Lung (tissue), 12 donors: Measurements from ENCODE around the gene ZKSCAN1. TPM values are rescaled to one million over a fixed set of nuclear protein-coding genes. Genes with fewer than 3 reads are reported as not detected.

ENCODE experiments used
- ATAC-seq: fragments of 200-7000 bp; cut with Tn5 transposase; one replicate; pipeline ENCODE4 v1.9.1; 2020; ENCODE audit warnings: moderate number of reproducible peaks; ENCODE audit not compliant: insufficient read depth, low FRiP score
- DNase-seq, 3 donors: peaks; one replicate each; pipeline ENCODE4 v3.0.0-alpha.2; 2013 to 2017
- H3K27ac ChIP-seq, 2 donors: one replicate each; pipeline ENCODE4 v1.5.1; 2013; ENCODE audit warnings: mild to moderate bottlenecking in 2 of 2, moderate library complexity in 2 of 2, control low read depth in 1 of 2, inconsistent platforms in 1 of 2, low read depth in 1 of 2, low read length in 1 of 2
- H3K27me3 ChIP-seq, 3 donors: one replicate each; pipeline ENCODE4 v1.5.1; 2013; ENCODE audit warnings: low read length in 2 of 3; ENCODE audit not compliant: control insufficient read depth in 3 of 3, insufficient read depth in 3 of 3
- H3K36me3 ChIP-seq, 4 donors: one replicate each; pipeline ENCODE4 v1.5.1; 2013; ENCODE audit warnings: low read length in 4 of 4, mild to moderate bottlenecking in 1 of 4, moderate library complexity in 1 of 4; ENCODE audit not compliant: control insufficient read depth in 4 of 4, insufficient read depth in 4 of 4
- H3K4me1 ChIP-seq, 5 donors: one replicate each; pipeline ENCODE4 v1.5.1; 2013; ENCODE audit warnings: low read length in 5 of 5, mild to moderate bottlenecking in 2 of 5, moderate library complexity in 1 of 5; ENCODE audit not compliant: control insufficient read depth in 5 of 5, insufficient read depth in 5 of 5
- H3K4me3 ChIP-seq: one replicate; pipeline ENCODE4 v1.5.1; 2013; ENCODE audit warnings: mild to moderate bottlenecking, control low read depth, moderate library complexity
- H3K9ac ChIP-seq, 2 donors: one replicate each; pipeline ENCODE4 v1.5.1; 2013; ENCODE audit warnings: low read length in 2 of 2, control low read depth in 1 of 2; ENCODE audit not compliant: insufficient read depth in 1 of 2
- H3K9me3 ChIP-seq, 4 donors: one replicate each; pipeline ENCODE4 v1.5.1; 2013; ENCODE audit warnings: low read length in 3 of 4, mild to moderate bottlenecking in 1 of 4, moderate library complexity in 1 of 4; ENCODE audit not compliant: control insufficient read depth in 4 of 4, insufficient read depth in 3 of 4
- CTCF ChIP-seq: IDR thresholded peaks from 2 replicates; pipeline ENCODE4 v1.5.1; 2012; ENCODE audit warnings: mild to moderate bottlenecking; ENCODE audit errors: control extremely low read depth, extremely low read depth
- WGBS, 2 donors: extraction: QIAGEN DNeasy Blood & Tissue Kit; methylation state at CpG; one replicate each; pipeline ENCODE4 v1.1.7; 2013; 5-methylcytosine and 5-hydroxymethylcytosine counted together
- polyA plus RNA-seq, 2 donors: library from polyadenylated mRNA; stranded (reverse); fragments of 200-250 nt; gene quantifications; one replicate each; pipeline ENCODE4 v1.2.1, GENCODE V29; 2013
- total RNA-seq, 2 donors: library from RNA; depleted of rRNA in 1 of 2; stranded (reverse); fragments of >200 nt in 1 of 2; gene quantifications; one replicate each; pipeline ENCODE4 v1.2.1, GENCODE V29; 2014 to 2021
- donor health status: control.
- donor health status: control.
- donor health status: Bipolar disorder and iron deficiency.
- donor health status: healthy.
- donor health status: DM: yes; HTN: yes; CAD: no.

The ZKSCAN1 gene
- total and polyA plus RNA-seq, 4 donors = 8.2 to 54.0 (median 29.6) TPM

- peak; percentile 57 to 87 (median 86) for DNase-seq
- ATAC-seq = peak; percentile 57
- TF ChIP-seq CTCF = peak; percentile 33
Observed at GRCh38 chr7:100053215-100053614, 37.8 kb downstream of the ZKSCAN1 start.

GRCh38 chr7:100057006-100057405 is 41.6 kb downstream of the ZKSCAN1 start:
- Histone ChIP-seq H3K4me3 (no peak overlapping the region), H3K27ac (no peak overlapping the region), H3K9me3 (no peaks in the 10 kb centered on the region), H3K9ac (no peak overlapping the region), H3K36me3 (peaks cover 13 to 30% (median 18%) of the 10 kb centered on the region in 4 donors), H3K4me1 (no peaks in the 10 kb centered on the region), H3K27me3 (no peaks in the 10 kb centered on the region)
- ATAC-seq = no peak
- DNase-seq = no peak
- no peak for TF ChIP-seq CTCF
- 94 to 95% methylated on average over 10 of the region's 10 CpGs for WGBS, 2 donors

More at GRCh38 chr7:100053215-100053614, 37.8 kb downstream of the ZKSCAN1 start:
- Histone ChIP-seq H3K27me3 (no peaks in the 10 kb centered on the region), H3K36me3 (peaks cover 6 to 18% (median 10%) of the 10 kb centered on the region in 4 donors), H3K4me3 (no peak overlapping the region), H3K27ac (no peak overlapping the region), H3K9me3 (no peaks in the 10 kb centered on the region), H3K4me1 (peaks cover 0 to 8% (median 2%) of the 10 kb centered on the region in 5 donors), H3K9ac (no peak overlapping the region)
- 40 to 51% methylated on average over 3 of the region's 3 CpGs for WGBS, 2 donors

- no peak for TF ChIP-seq CTCF
- 83 to 88% methylated on average over 5 of the region's 5 CpGs for WGBS, 2 donors
- Histone ChIP-seq H3K9me3 (no peaks in the 10 kb centered on the region), H3K27ac (no peak overlapping the region), H3K4me3 (no peak overlapping the region), H3K27me3 (no peaks in the 10 kb centered on the region), H3K4me1 (no peaks in the 10 kb centered on the region), H3K36me3 (peaks cover 22 to 33% (median 24%) of the 10 kb centered on the region in 4 donors), H3K9ac (no peak overlapping the region)
- DNase-seq (no peak), ATAC-seq (no peak)
Observed at GRCh38 chr7:100059251-100059739, 43.9 kb downstream of the ZKSCAN1 start.
